ENCODE data around the gene TNFSF12.

GRCh38 chr17:7552621-7553051 lies 3.8 kb downstream of the TNFSF12 start:
- TF ChIP-seq CTCF (IDR thresholded peaks at IDR 0.05; ENCODE audit: low read depth, low read length) (no peak), POLR2A (IDR thresholded peaks at IDR 0.05; ENCODE audit: extremely low read depth, insufficient read length) (no peak), MYC (IDR thresholded peaks at IDR 0.05; ENCODE audit: low read depth, low read length) (no peak)

Data from NB4 (cell line).